ENCODE data around the gene HK3.

Gene HK3

GRCh38 chr5:176901260-176902101, 2.3 kb upstream of the HK3 start:
- Histone ChIP-seq H3K27me3 (ENCODE audit: control insufficient read depth, insufficient read depth, low read length) (no peaks in the 10 kb centered on the region), H3K4me1 (ENCODE audit: control insufficient read depth, insufficient read depth, low read length) (peaks cover 6% of the 10 kb centered on the region), H3K36me3 (ENCODE audit: control insufficient read depth, insufficient read depth, low read length) (peaks cover 25% of the 10 kb centered on the region), H3K9ac (ENCODE audit: low read depth, low read length) (no peak overlapping the region), H3K4me3 (ENCODE audit: low read depth, low read length) (no peak overlapping the region), H3K9me3 (ENCODE audit: control insufficient read depth, insufficient read depth, low read length) (no peaks in the 10 kb centered on the region)

- H3K27me3 ChIP-seq (ENCODE audit: control insufficient read depth, insufficient read depth, low read length) = no peaks in the 10 kb centered on the region
- H3K9ac ChIP-seq (ENCODE audit: low read depth, low read length) = no peak overlapping the region
- no peak overlapping the region for H3K4me3 ChIP-seq (ENCODE audit: low read depth, low read length)
- peaks cover 6% of the 10 kb centered on the region for H3K4me1 ChIP-seq (ENCODE audit: control insufficient read depth, insufficient read depth, low read length)
- no peaks in the 10 kb centered on the region for H3K9me3 ChIP-seq (ENCODE audit: control insufficient read depth, insufficient read depth, low read length)
- H3K36me3 ChIP-seq (ENCODE audit: control insufficient read depth, insufficient read depth, low read length) = peaks cover 18% of the 10 kb centered on the region
Measured at GRCh38 chr5:176900780-176901204, 1.6 kb upstream of the HK3 start.

GRCh38 chr5:176899946-176900779, 1.0 kb upstream of the HK3 start:
- no peaks in the 10 kb centered on the region for H3K27me3 ChIP-seq (ENCODE audit: control insufficient read depth, insufficient read depth, low read length)
- peaks cover 15% of the 10 kb centered on the region for H3K36me3 ChIP-seq (ENCODE audit: control insufficient read depth, insufficient read depth, low read length)
- no peaks in the 10 kb centered on the region for H3K9me3 ChIP-seq (ENCODE audit: control insufficient read depth, insufficient read depth, low read length)
- no peak overlapping the region for H3K4me3 ChIP-seq (ENCODE audit: low read depth, low read length)
- no peak overlapping the region for H3K9ac ChIP-seq (ENCODE audit: low read depth, low read length)
- peaks cover 6% of the 10 kb centered on the region for H3K4me1 ChIP-seq (ENCODE audit: control insufficient read depth, insufficient read depth, low read length)

- H3K36me3 ChIP-seq (ENCODE audit: control insufficient read depth, insufficient read depth, low read length) = no peaks in the 10 kb centered on the region
- no peaks in the 10 kb centered on the region for H3K27me3 ChIP-seq (ENCODE audit: control insufficient read depth, insufficient read depth, low read length)
- no peaks in the 10 kb centered on the region for H3K9me3 ChIP-seq (ENCODE audit: control insufficient read depth, insufficient read depth, low read length)
- no peak overlapping the region for H3K4me3 ChIP-seq (ENCODE audit: low read depth, low read length)
- H3K9ac ChIP-seq (ENCODE audit: low read depth, low read length) = no peak overlapping the region
- peaks cover 6% of the 10 kb centered on the region for H3K4me1 ChIP-seq (ENCODE audit: control insufficient read depth, insufficient read depth, low read length)
Measured at GRCh38 chr5:176897263-176897662, 1.9 kb downstream of the HK3 start.

- Histone ChIP-seq H3K9me3 (ENCODE audit: control insufficient read depth, insufficient read depth, low read length) (no peaks in the 10 kb centered on the region), H3K4me3 (ENCODE audit: low read depth, low read length) (no peak overlapping the region), H3K27me3 (ENCODE audit: control insufficient read depth, insufficient read depth, low read length) (no peaks in the 10 kb centered on the region), H3K4me1 (ENCODE audit: control insufficient read depth, insufficient read depth, low read length) (peaks cover 6% of the 10 kb centered on the region), H3K36me3 (ENCODE audit: control insufficient read depth, insufficient read depth, low read length) (no peaks in the 10 kb centered on the region), H3K9ac (ENCODE audit: low read depth, low read length) (no peak overlapping the region)
Measured at GRCh38 chr5:176895831-176896230, 3.3 kb downstream of the HK3 start.

GRCh38 chr5:176894298-176894697, 4.8 kb downstream of the HK3 start:
- Histone ChIP-seq H3K9ac (ENCODE audit: low read depth, low read length) (no peak overlapping the region), H3K4me1 (ENCODE audit: control insufficient read depth, insufficient read depth, low read length) (peaks cover 2% of the 10 kb centered on the region), H3K36me3 (ENCODE audit: control insufficient read depth, insufficient read depth, low read length) (no peaks in the 10 kb centered on the region), H3K9me3 (ENCODE audit: control insufficient read depth, insufficient read depth, low read length) (no peaks in the 10 kb centered on the region), H3K27me3 (ENCODE audit: control insufficient read depth, insufficient read depth, low read length) (no peaks in the 10 kb centered on the region), H3K4me3 (ENCODE audit: low read depth, low read length) (no peak overlapping the region)

- Histone ChIP-seq H3K4me1 (ENCODE audit: control insufficient read depth, insufficient read depth, low read length) (no peaks in the 10 kb centered on the region), H3K9ac (ENCODE audit: low read depth, low read length) (no peak overlapping the region), H3K27me3 (ENCODE audit: control insufficient read depth, insufficient read depth, low read length) (no peaks in the 10 kb centered on the region), H3K9me3 (ENCODE audit: control insufficient read depth, insufficient read depth, low read length) (no peaks in the 10 kb centered on the region), H3K36me3 (ENCODE audit: control insufficient read depth, insufficient read depth, low read length) (no peaks in the 10 kb centered on the region), H3K4me3 (ENCODE audit: low read depth, low read length) (no peak overlapping the region)
Measured at GRCh38 chr5:176892663-176893062, 6.5 kb downstream of the HK3 start.

GRCh38 chr5:176891331-176891958, 7.7 kb downstream of the HK3 start:
- Histone ChIP-seq H3K4me3 (ENCODE audit: low read depth, low read length) (no peak overlapping the region), H3K27me3 (ENCODE audit: control insufficient read depth, insufficient read depth, low read length) (no peaks in the 10 kb centered on the region)

GRCh38 chr5:176890455-176891330, 8.5 kb downstream of the HK3 start:
- no peaks in the 10 kb centered on the region for H3K27me3 ChIP-seq (ENCODE audit: control insufficient read depth, insufficient read depth, low read length)
- H3K4me1 ChIP-seq (ENCODE audit: control insufficient read depth, insufficient read depth, low read length) = no peaks in the 10 kb centered on the region
- no peaks in the 10 kb centered on the region for H3K36me3 ChIP-seq (ENCODE audit: control insufficient read depth, insufficient read depth, low read length)
- no peaks in the 10 kb centered on the region for H3K9me3 ChIP-seq (ENCODE audit: control insufficient read depth, insufficient read depth, low read length)
- H3K4me3 ChIP-seq (ENCODE audit: low read depth, low read length) = no peak overlapping the region
- H3K9ac ChIP-seq (ENCODE audit: low read depth, low read length) = no peak overlapping the region

More at GRCh38 chr5:176891331-176891958, 7.7 kb downstream of the HK3 start:
- H3K4me1 ChIP-seq (ENCODE audit: control insufficient read depth, insufficient read depth, low read length) = no peaks in the 10 kb centered on the region
- no peaks in the 10 kb centered on the region for H3K36me3 ChIP-seq (ENCODE audit: control insufficient read depth, insufficient read depth, low read length)
- H3K9ac ChIP-seq (ENCODE audit: low read depth, low read length) = no peak overlapping the region
- H3K9me3 ChIP-seq (ENCODE audit: control insufficient read depth, insufficient read depth, low read length) = no peaks in the 10 kb centered on the region

GRCh38 chr5:176889321-176890280, 9.5 kb downstream of the HK3 start:
- no peaks in the 10 kb centered on the region for H3K9me3 ChIP-seq (ENCODE audit: control insufficient read depth, insufficient read depth, low read length)
- H3K4me1 ChIP-seq (ENCODE audit: control insufficient read depth, insufficient read depth, low read length) = no peaks in the 10 kb centered on the region
- no peaks in the 10 kb centered on the region for H3K27me3 ChIP-seq (ENCODE audit: control insufficient read depth, insufficient read depth, low read length)
- H3K9ac ChIP-seq (ENCODE audit: low read depth, low read length) = no peak overlapping the region
- H3K4me3 ChIP-seq (ENCODE audit: low read depth, low read length) = no peak overlapping the region
- no peaks in the 10 kb centered on the region for H3K36me3 ChIP-seq (ENCODE audit: control insufficient read depth, insufficient read depth, low read length)

Data from iPS-15b (cell line).